Panc1 (cell line): ENCODE results near the gene ARHGAP45.

ENCODE experiments used
- TCF7L2 ChIP-seq: IDR thresholded peaks from 2 replicates; pipeline ENCODE4 v1.6.1; 2011; ENCODE audit warnings: mild to moderate bottlenecking, low read depth, low read length, inconsistent platforms
- TF ChIP-seq, protein P1 (sequence below): fragments of 450-650 bp; IDR thresholded peaks from 2 replicates; pipeline ENCODE4 v1.5.1; 2017; ENCODE audit warnings: mild to moderate bottlenecking

DNA sequence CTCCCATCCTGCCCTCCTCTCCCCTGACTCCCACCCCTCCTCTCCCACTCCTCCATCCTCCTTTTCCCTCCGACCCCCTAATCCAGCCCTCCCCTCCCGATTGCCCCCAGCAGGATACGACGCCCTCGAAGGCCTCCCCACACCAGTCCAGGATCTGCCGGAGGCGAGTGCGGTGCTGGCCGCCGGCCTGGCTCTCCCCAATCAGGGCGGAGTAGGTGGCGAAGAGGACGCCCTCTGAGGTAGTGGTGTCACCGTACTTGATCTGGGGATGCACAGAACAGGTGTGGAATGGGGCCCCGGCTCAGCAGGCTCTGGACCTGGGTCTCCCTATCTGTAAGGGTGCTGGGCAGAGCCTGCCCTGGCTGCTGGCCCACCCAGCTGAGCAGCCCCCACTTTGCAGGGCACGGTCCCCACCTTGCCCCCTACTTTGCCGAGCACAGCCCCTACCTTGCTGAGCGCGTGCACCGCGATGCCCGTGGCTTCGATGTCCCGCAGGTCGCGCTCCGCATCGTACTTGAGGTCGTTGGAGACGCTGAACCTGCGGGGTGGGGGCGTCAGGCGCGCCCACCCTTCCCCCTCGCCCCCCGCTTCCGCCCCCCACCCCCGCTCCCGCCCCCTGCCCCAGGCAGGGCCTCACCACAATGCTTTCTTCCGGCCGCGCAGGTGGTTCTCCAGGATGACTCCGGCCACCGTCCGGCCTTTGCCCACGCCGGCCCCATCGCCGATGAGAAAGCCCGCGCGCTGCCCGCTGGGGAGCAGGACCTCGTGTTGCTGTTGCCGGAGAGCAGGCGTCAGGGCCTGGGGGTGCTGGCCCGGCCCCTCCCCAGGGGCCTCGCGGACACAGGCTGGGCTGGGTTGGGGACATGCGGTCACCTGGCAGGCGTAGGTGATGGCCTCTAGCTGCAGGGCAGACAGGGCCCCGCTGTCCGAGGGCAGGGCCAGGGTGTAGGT, 55.3 kb downstream of the ARHGAP45 start:
- no peak for TF ChIP-seq TCF7L2
- TF ChIP-seq, protein P1, sequence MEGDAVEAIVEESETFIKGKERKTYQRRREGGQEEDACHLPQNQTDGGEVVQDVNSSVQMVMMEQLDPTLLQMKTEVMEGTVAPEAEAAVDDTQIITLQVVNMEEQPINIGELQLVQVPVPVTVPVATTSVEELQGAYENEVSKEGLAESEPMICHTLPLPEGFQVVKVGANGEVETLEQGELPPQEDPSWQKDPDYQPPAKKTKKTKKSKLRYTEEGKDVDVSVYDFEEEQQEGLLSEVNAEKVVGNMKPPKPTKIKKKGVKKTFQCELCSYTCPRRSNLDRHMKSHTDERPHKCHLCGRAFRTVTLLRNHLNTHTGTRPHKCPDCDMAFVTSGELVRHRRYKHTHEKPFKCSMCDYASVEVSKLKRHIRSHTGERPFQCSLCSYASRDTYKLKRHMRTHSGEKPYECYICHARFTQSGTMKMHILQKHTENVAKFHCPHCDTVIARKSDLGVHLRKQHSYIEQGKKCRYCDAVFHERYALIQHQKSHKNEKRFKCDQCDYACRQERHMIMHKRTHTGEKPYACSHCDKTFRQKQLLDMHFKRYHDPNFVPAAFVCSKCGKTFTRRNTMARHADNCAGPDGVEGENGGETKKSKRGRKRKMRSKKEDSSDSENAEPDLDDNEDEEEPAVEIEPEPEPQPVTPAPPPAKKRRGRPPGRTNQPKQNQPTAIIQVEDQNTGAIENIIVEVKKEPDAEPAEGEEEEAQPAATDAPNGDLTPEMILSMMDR, result no peak
